CD4-positive, alpha-beta T cell (primary cell): ENCODE results near the gene SUV39H1. TPM values are rescaled to one million over a fixed set of nuclear protein-coding genes. Genes with fewer than 3 reads are reported as not detected.

ENCODE experiments used
- ATAC-seq: fragments of 200-7000 bp; cut with Tn5 transposase; one replicate; pipeline ENCODE4 v1.10.0; 2022; ENCODE audit warnings: mild to moderate bottlenecking; ENCODE audit not compliant: poor library complexity
- CTCF ChIA-PET: fragments of 350-600 bp; sonication (Branson Sonifier 250); formaldehyde crosslinking; loops from one replicate; lab custom pipeline; 2021; ENCODE audit warnings: antibody characterized with exemption, inconsistent platforms; lab: Charles Lee
- POLR2A ChIA-PET: fragments of 350-600 bp; sonication (Branson Sonifier 250); formaldehyde crosslinking; loops from one replicate; lab custom pipeline; 2021; ENCODE audit warnings: antibody characterized with exemption, inconsistent platforms; lab: Charles Lee
- DNase-seq, 14 experiments: peaks; one replicate each; pipeline ENCODE4 v3.0.0-alpha.2; 2013 to 2020; ENCODE audit warnings: mixed read lengths in 2 of 14
- H3K27ac ChIP-seq, 2 donors: one replicate each; pipeline versions ENCODE4 v1.5.1 to v1.7.0; 2013; ENCODE audit warnings: low read length in 2 of 2, low read depth in 1 of 2, mild to moderate bottlenecking in 1 of 2
- H3K27me3 ChIP-seq, 2 experiments: 1 replicate in 1 of 2; 2 replicates in 1 of 2; pipeline versions ENCODE4 v1.6.1 to v1.7.0; 2013; ENCODE audit warnings: low read length in 2 of 2, control low read depth in 1 of 2, mild to moderate bottlenecking in 1 of 2, moderate library complexity in 1 of 2; ENCODE audit not compliant: insufficient read depth in 2 of 2, control insufficient read depth in 1 of 2
- H3K36me3 ChIP-seq: one replicate; pipeline ENCODE4 v1.6.1; 2013; ENCODE audit warnings: low read length, control low read depth; ENCODE audit not compliant: insufficient read depth
- H3K4me1 ChIP-seq: one replicate; pipeline ENCODE4 v1.6.1; 2013; ENCODE audit warnings: low read length, control low read depth; ENCODE audit not compliant: insufficient read depth
- H3K4me3 ChIP-seq: one replicate; pipeline ENCODE4 v1.5.1; 2013; ENCODE audit warnings: mild to moderate bottlenecking, low read length, moderate library complexity
- H3K9me3 ChIP-seq, 2 experiments: 1 replicate in 1 of 2; 2 replicates in 1 of 2; pipeline versions ENCODE4 v1.6.1 to v1.7.0; 2013; ENCODE audit warnings: low read length in 2 of 2, mild to moderate bottlenecking in 2 of 2, control low read depth in 1 of 2, moderate library complexity in 1 of 2; ENCODE audit not compliant: control insufficient read depth in 1 of 2, insufficient read depth in 1 of 2
- H3K27ac Mint-ChIP-seq: one replicate; pipeline ENCODE4 v1.8.0; 2020; ENCODE audit warnings: mixed read lengths
- H3K27me3 Mint-ChIP-seq: one replicate; pipeline ENCODE4 v1.8.0; 2021; ENCODE audit warnings: mixed read lengths
- H3K36me3 Mint-ChIP-seq: one replicate; pipeline ENCODE4 v1.8.0; 2021; ENCODE audit warnings: low read depth, mixed read lengths
- H3K4me1 Mint-ChIP-seq: one replicate; pipeline ENCODE4 v1.8.0; 2021; ENCODE audit warnings: low read depth, mixed read lengths
- H3K4me3 Mint-ChIP-seq: one replicate; pipeline ENCODE4 v1.8.0; 2020; ENCODE audit warnings: mild to moderate bottlenecking, mixed read lengths
- H3K9me3 Mint-ChIP-seq: one replicate; pipeline ENCODE4 v1.8.0; 2020; ENCODE audit warnings: mixed read lengths
- intact Hi-C, 2 experiments: fragments of 100-400 bp; cut with DNase I in 1 of 2; cut with micrococcal nuclease in 1 of 2; formaldehyde crosslinking; loops; one replicate each; pipeline versions ENCODE4 v1.15.1 to v1.9.0; 2023 to 2025; cut with DNase I, micrococcal nuclease
- total RNA-seq, 174 experiments: library from RNA in 2 of 174; stranded (reverse) in 2 of 174; gene quantifications; one replicate each; pipeline ENCODE4 v1.2.3 and lab custom pipeline; 2021 to 2026
- TF ChIP-seq, protein P1 (sequence below): fragments of 200-600 bp; IDR thresholded peaks from one replicate; pipeline ENCODE4 v1.8.0; 2022; ENCODE audit warnings: antibody characterized with exemption, mild to moderate bottlenecking

SUV39H1 gene
- total RNA-seq, 2 experiments from 2014 or later, result 7.7 to 8.4 TPM

DNA sequence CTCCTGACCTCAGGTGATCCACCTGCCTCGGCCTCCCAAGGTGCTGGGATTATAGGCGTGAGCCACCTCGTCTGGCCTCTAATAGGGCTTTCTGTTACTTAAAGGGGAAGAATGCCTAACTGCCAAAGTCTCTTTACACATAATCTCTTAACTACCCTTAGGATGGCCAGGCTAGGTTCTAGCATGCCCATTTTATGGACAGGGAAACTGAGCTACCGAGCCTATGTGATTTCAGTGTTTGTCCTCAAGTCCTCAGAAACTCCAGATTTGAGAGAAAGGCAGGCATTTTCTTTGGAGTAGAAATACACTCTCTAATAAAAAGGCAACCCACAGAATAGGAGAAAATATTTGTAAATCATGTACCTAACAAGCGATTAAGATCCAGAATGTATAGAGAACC, 52.6 kb downstream of the SUV39H1 start:
- ATAC-seq (no peak), DNase-seq (no peak)
- no peaks in the 10 kb centered on the region for H3K9me3 ChIP-seq
- ChIA-PET CTCF (no interaction called here), POLR2A (no interaction called here)
- no peak overlapping the region for H3K4me3 ChIP-seq
- no peak overlapping the region for H3K27ac ChIP-seq
- Mint-ChIP-seq H3K27me3 (no peaks in the 10 kb centered on the region), H3K4me1 (no peaks in the 10 kb centered on the region), H3K9me3 (no peaks in the 10 kb centered on the region), H3K27ac (no peak overlapping the region), H3K36me3 (no peaks in the 10 kb centered on the region), H3K4me3 (no peak overlapping the region)
- no peaks in the 10 kb centered on the region for H3K4me1 ChIP-seq
- no peaks in the 10 kb centered on the region for H3K36me3 ChIP-seq
- intact Hi-C loops, result no loop called here
- TF ChIP-seq, protein P1, sequence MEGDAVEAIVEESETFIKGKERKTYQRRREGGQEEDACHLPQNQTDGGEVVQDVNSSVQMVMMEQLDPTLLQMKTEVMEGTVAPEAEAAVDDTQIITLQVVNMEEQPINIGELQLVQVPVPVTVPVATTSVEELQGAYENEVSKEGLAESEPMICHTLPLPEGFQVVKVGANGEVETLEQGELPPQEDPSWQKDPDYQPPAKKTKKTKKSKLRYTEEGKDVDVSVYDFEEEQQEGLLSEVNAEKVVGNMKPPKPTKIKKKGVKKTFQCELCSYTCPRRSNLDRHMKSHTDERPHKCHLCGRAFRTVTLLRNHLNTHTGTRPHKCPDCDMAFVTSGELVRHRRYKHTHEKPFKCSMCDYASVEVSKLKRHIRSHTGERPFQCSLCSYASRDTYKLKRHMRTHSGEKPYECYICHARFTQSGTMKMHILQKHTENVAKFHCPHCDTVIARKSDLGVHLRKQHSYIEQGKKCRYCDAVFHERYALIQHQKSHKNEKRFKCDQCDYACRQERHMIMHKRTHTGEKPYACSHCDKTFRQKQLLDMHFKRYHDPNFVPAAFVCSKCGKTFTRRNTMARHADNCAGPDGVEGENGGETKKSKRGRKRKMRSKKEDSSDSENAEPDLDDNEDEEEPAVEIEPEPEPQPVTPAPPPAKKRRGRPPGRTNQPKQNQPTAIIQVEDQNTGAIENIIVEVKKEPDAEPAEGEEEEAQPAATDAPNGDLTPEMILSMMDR, result no peak
- no peaks in the 10 kb centered on the region for H3K27me3 ChIP-seq

GRCh38 chrX:48751343-48751742, 54.8 kb downstream of the SUV39H1 start:
- intact Hi-C loops, result loop anchor here in 1 of 2 experiments (5.0 kb wide), 1 partner anchor 41 kb away; no protein-coding TSS in a partner anchor
- CTCF ChIA-PET, result no interaction called here
- POLR2A ChIA-PET, result interaction anchor here (1.0 kb wide), 1 partner anchor 14 kb away, joined by 4 read pairs; no protein-coding TSS in a partner anchor
- Histone ChIP-seq H3K27me3 (no peaks in the 10 kb centered on the region), H3K36me3 (no peaks in the 10 kb centered on the region), H3K9me3 (no peaks in the 10 kb centered on the region), H3K4me1 (no peaks in the 10 kb centered on the region), H3K4me3 (no peak overlapping the region), H3K27ac (no peak overlapping the region)
- Mint-ChIP-seq H3K4me3 (no peak overlapping the region), H3K9me3 (no peaks in the 10 kb centered on the region), H3K36me3 (no peaks in the 10 kb centered on the region), H3K27ac (no peak overlapping the region), H3K4me1 (no peaks in the 10 kb centered on the region), H3K27me3 (no peaks in the 10 kb centered on the region)
- no peak for ATAC-seq
- TF ChIP-seq, protein P1, result no peak
- DNase-seq, result no peak

DNA sequence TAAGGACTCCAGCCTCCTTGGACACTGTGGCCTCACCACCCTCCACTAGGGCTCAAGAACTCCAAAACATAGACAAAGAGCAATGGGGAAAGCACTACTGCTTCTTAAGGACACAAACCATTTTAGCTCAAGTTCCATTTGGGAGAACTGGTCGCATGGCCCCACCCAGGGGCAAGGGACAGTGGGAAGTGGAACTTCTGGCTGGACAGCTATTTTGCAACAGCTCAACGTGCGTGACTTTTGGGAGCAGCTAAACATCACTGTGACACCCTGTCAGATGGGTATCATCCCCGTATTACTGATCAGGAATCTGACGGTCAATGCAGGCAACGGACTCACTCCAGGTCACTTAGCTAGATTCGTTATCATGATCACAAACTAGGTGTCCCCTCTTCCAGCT, 56.0 kb downstream of the SUV39H1 start:
- intact Hi-C loops, result loop anchor here in 1 of 2 experiments (5.0 kb wide), 1 partner anchor 40 kb away; no protein-coding TSS in a partner anchor
- Mint-ChIP-seq H3K27me3 (no peaks in the 10 kb centered on the region), H3K27ac (no peak overlapping the region), H3K9me3 (no peaks in the 10 kb centered on the region), H3K36me3 (no peaks in the 10 kb centered on the region), H3K4me3 (no peak overlapping the region), H3K4me1 (no peaks in the 10 kb centered on the region)
- Histone ChIP-seq H3K27me3 (no peaks in the 10 kb centered on the region), H3K4me3 (no peak overlapping the region), H3K36me3 (no peaks in the 10 kb centered on the region), H3K9me3 (no peaks in the 10 kb centered on the region), H3K27ac (no peak overlapping the region), H3K4me1 (no peaks in the 10 kb centered on the region)
- ATAC-seq (no peak), DNase-seq (no peak)
- ChIA-PET CTCF (no interaction called here), POLR2A (no interaction called here)
- TF ChIP-seq, protein P1, result no peak
